Kasumi-1 (cell line): ENCODE data around the gene NPRL2.

Experiments
- DNase-seq, 2 experiments: peaks; one replicate each; lab custom pipeline; 2025; lab: John Stamatoyannopoulos, UW

Gene NPRL2

GRCh38 chr3:50373146-50374051, 22.8 kb upstream of the NPRL2 start:
- DNase-seq, result no peak

DNA sequence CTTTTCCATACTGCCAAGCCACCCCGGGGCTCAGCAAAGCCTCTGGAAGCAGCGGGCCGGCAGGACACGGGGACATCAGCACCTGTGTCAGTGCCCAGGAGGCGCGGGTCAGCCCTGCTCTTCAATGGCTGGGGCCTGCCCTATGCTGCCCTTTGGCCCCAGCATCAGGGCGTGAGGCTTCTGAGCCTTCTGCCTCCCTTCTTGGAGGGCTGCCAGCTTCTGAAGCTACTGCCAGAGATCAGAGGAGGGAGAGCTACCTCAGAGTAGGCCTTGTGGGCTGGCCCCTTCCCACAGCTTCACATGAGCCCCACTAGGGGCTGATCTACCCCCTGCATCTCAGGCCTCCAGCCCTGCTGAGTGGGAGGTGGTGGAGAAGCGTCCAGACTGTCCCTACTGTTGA, 21.8 kb upstream of the NPRL2 start:
- no peak for DNase-seq

- DNase-seq, result no peak
Measured at GRCh38 chr3:50371133-50371685, 20.6 kb upstream of the NPRL2 start.

DNA sequence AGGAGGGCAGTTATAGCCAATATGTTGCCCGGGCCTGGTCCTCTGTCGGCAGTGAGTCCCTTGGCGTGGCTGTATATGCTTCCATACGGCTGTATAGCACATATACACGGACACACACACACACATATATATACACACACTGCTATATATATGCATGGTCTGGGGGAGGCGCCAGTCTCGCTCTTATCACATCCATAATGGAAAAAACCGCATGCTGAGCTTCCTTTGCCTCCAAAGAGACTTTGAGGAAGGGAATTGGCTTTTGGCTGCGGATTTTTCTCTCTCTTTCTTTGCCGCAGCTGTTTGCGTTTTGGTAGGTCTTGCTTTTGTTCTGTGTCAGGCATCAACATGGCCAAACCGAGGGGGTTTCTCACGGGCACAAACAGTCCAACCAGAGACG, 20.0 kb upstream of the NPRL2 start:
- peak; percentile 46 to 61 for DNase-seq

DNA sequence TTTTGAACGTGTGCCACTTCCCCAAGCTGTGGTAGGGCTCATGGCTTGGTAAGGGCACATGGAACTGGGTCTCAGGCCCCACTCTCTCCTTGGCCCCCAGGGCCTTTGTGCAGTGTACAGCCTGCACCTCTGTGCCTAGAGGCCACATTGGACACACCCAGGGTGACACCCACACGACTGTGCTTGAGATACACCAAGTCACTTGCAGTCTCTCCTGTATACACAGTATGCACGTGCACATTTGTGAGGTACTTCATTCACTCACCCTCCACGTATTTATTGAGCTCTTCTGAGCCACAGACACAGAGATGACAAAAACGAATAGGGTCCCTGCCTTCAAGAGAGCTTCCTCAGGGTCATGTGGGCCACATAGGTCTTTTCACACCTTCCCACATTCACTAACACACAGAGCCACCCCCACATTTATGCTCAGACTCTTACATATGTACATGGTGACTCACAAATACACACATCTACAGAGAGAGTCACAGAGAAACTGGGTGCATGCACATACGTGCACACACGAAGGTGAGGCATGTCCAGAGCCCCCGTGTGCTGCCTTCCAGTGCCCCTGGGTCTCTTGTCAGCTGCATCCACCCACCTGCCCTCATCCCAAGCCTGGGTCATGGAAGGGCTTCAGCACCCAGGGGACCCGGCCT, 18.6 kb upstream of the NPRL2 start:
- no peak for DNase-seq

GRCh38 chr3:50365842-50366220, 15.3 kb upstream of the NPRL2 start:
- DNase-seq, result no peak

GRCh38 chr3:50365080-50365841, 14.7 kb upstream of the NPRL2 start:
- no peak for DNase-seq

DNA sequence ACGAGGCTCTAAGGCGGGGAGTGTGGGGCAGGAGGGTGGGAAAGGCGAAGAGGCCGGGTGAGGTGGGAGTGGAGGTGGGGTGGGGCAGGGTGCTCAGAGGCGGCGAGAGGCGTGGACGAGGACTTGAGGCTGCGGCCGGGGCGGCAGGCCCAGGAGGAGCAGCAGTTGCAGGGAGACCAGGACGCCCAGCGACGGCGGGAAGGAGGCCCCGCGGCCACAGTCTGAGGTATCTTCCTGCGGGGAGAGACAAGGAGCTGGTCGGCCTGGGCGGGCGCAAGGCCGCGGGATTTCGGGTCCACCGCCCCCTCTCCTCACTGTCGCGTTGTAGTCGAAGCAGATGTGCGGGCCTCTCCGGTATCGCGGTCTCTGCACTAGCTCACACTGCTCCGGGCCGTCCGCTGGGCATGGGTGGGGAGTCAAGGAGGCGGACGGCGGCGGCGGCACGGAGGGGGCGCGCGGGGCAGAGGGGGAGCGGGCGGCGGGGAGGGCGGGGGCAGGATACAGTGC, 14.1 kb upstream of the NPRL2 start:
- no peak for DNase-seq

GRCh38 chr3:50359760-50360110, 9.2 kb upstream of the NPRL2 start:
- no peak for DNase-seq

- peak; percentile 99 for DNase-seq
Measured at GRCh38 chr3:50358911-50359759, 8.6 kb upstream of the NPRL2 start, which contains the start of gene TMEM115. Gene TMEM115 (minus strand): TSS chr3:50359521. CDS start chr3:50359063, 458 bp downstream.

DNA sequence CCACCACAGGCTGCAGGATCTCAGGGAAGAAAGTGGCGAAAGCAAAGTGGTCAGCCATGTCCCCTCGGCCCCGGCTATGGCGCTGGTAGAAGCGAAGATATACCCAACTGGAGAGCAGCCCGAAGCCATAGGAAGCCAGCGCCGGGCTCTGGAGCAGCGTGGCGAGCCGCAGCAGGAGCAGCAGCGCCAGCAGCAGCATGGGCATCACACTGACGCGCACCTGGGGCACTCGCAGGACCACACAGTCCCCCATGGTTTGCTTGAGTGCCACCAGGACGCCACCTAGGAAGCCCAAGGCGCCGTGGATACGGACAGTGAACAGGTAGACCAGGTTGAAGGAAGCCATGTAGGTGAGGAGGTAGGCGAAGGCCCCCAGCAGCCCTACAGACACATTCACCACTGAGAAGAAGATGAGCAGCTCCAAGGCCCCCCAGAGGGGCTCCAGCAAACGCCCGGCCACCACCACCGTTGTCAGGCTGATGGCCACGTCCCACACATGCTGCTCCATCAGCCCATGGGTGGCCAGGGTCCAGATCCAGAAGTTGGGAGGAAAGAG, 7.9 kb upstream of the NPRL2 start:
- no peak for DNase-seq

DNA sequence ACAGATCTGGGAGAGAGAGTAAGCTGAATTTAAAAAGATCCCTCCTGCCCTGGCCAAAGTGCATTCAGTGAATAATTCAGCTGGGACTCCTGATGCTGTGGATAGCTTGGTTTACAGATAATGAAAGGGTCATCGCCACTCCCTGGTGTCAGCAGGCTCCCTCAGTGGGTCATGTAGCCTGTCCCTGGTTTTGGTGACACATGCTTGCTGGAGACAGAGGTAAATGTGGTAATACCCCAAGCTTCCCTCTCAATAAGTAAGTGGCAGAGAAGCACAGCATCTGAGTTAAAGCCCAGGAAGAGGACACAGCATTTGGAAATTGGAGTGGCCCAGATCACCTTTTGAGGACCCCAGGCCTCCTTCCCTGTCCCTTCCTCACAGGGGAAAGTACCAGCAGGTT, 6.9 kb upstream of the NPRL2 start:
- no peak for DNase-seq

GRCh38 chr3:50356553-50356952, 6.0 kb upstream of the NPRL2 start:
- no peak for DNase-seq

GRCh38 chr3:50355829-50356552, 5.4 kb upstream of the NPRL2 start:
- DNase-seq, result no peak

- DNase-seq, result no peak
Measured at GRCh38 chr3:50354850-50355249, 4.3 kb upstream of the NPRL2 start.

- DNase-seq, result no peak
Measured at GRCh38 chr3:50354186-50354764, 3.7 kb upstream of the NPRL2 start.

- DNase-seq, result no peak
Measured at GRCh38 chr3:50353245-50354004, 2.9 kb upstream of the NPRL2 start.

- DNase-seq, result peak; percentile 37 to 52
Measured at GRCh38 chr3:50352781-50353180, 2.2 kb upstream of the NPRL2 start.

- DNase-seq, result no peak
Measured at GRCh38 chr3:50351323-50351697, 735 bp upstream of the NPRL2 start.
